GM18499 (cell line): Measurements from ENCODE around the gene CTSH.

Experiments used
- ATAC-seq: cut with Tn5 transposase; IDR thresholded peaks from one replicate; pipeline ENCODE4 v1.9.1; 2021; ENCODE audit warnings: moderate number of reproducible peaks; ENCODE audit not compliant: insufficient read depth, unreplicated experiment

Gene CTSH

DNA sequence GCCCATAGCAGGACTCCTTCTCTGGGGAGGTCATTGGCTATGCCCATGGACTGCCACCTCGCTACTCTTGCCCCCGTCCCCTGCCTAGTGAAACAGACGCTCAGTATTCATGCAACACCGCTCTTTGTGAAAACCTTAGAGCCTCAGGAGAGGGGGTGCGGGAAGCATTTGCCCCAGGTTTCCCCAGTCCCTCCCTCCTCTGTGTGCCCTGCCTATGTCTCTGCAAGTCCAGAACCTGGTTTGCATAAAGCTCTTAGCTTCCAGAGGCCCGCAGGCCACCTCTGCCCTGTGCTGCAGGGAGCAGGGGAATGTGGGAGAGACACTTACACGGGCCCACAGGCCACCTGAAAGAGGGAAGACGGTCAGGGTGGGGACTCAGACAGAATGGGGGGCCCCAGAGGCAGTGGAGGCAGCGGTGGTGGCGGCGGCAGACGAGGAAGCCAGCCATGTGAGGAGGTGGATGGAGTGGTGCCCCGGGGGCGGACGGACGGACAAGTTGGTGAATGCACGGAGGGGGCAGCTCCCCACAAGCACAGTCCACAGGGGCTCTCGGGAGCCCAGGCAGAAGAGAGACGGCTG is 33.8 kb upstream of the CTSH start:
- no peak for ATAC-seq

GRCh38 chr15:78977591-78978347 is 32.9 kb upstream of the CTSH start:
- ATAC-seq: peak; percentile 29

DNA sequence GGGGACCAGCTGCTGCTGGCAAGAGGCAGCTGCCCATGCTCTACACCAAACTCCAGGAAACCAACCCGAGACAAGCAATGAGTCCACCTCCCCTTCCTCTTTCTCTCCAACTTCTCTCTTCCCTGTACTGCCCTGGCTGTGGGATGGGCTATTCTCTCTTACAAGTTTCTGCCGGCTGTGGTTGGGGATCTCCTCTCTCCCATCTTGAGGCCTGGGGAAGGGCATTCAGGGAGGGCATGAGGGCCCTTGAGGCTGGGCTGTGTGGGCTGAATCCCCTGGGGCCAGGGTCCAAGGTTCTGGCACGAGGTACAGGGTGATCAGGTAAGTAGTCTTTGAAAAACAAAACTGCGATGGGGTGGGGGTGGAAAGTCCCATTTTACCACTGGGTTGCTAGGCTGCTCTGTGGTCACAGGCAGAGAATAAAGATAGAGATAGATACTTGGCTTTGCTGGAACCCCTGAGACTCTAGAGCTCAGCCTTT is 32.3 kb upstream of the CTSH start:
- peak; percentile 48 for ATAC-seq

GRCh38 chr15:78976691-78977090 is 31.8 kb upstream of the CTSH start:
- no peak for ATAC-seq

GRCh38 chr15:78974272-78974918 is 29.5 kb upstream of the CTSH start:
- no peak for ATAC-seq

GRCh38 chr15:78969687-78970349 is 25.0 kb upstream of the CTSH start:
- no peak for ATAC-seq

DNA sequence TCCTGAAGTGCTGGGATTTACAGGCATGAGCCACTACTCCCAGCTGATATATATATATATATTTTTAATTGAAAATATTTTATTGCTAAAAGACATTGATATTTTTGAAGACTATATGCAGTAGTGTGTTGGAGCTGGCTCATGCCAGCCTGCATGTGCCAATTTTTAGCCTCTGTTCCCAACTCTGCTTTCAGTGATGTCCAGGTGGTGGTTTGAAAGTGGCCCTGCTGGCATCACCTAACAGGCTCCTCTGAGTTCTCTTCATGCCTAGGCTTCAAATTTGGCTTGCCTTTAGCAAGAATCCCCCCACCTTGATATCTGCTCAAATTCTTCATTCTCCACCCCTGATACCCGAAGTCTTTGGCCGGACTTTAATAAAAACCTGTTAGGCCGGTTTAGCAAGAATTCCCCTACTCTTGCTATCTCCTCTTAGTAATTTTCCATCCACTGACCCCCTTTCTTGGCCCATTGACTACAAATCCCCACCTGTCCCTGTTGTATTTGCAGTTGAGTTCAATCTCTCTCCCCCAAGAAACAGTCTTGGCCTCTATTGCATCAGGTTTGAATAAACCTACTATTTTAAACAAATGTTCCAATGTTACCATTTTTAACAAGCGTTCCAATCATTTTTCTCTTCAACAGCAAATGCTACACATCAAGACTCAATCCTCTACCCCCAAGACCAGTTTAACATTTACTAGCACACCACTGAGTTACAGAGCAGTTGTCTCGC is 23.9 kb upstream of the CTSH start:
- no peak for ATAC-seq

- ATAC-seq: no peak
These were observed 23.3 kb upstream of the CTSH start for GRCh38 chr15:78968114-78968513.

DNA sequence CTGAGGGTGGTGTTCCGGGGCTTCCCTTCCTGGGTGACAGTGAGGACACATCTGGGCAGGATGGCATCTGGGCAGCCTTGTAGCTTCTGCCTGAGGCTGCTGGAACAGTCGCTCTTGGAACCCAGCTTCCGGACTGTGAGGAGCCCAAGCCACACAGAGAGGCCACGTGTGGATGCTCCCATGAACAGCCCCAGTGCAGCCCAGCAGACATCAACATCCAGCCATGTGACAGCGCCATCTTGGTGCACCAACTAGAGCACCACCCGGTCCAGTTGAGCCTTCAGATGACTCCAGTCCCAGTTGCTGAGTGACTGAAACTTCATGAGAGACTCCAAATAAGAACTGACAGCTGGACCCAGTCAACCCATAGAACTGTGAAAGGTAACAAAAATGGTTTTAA is 15.5 kb upstream of the CTSH start:
- no peak for ATAC-seq

DNA sequence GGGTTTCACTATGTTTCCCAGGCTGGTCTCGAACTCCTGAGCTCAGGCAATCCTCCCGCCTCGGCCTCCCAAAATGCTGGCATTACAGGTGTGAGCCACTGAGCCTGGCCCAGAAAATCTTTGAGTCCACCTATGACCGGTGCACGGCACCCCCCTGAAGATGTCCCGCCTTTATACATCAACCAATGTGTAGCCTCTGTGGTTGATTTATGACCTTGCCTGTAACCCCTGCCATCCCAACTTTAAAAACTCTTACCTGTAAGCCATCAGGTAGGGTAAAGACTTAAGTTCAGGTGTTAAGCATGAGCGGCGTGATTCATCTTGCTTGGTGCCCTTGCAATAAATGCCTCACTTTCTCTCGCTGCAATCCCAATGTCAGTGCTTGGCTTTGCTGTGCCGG is 14.5 kb upstream of the CTSH start:
- no peak for ATAC-seq

- no peak for ATAC-seq
These were observed 12.7 kb upstream of the CTSH start for GRCh38 chr15:78957416-78958093.

- ATAC-seq: no peak
These were observed 12.1 kb upstream of the CTSH start for GRCh38 chr15:78956937-78957336.

DNA sequence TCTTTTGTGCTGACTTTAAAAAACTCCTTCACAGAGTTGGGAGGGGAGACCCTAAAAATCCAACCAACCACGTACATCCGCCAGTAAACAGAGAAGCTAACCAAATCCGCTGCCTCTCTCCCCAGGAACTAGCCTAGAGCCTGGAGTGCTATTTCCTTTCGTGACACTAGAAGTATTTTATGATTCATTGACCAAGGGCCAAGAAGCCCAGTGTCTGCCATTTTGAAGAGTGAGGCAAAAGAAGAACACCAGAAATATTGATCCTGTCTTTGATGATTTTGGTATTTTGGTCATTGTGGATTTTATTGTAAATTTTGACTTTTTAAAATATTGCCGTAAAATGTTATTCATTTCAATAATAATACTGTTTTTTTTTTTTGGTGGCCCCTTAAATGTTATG is 10.5 kb upstream of the CTSH start:
- ATAC-seq: no peak

- ATAC-seq: no peak
These were observed 7.0 kb upstream of the CTSH start for GRCh38 chr15:78951841-78952238.

DNA sequence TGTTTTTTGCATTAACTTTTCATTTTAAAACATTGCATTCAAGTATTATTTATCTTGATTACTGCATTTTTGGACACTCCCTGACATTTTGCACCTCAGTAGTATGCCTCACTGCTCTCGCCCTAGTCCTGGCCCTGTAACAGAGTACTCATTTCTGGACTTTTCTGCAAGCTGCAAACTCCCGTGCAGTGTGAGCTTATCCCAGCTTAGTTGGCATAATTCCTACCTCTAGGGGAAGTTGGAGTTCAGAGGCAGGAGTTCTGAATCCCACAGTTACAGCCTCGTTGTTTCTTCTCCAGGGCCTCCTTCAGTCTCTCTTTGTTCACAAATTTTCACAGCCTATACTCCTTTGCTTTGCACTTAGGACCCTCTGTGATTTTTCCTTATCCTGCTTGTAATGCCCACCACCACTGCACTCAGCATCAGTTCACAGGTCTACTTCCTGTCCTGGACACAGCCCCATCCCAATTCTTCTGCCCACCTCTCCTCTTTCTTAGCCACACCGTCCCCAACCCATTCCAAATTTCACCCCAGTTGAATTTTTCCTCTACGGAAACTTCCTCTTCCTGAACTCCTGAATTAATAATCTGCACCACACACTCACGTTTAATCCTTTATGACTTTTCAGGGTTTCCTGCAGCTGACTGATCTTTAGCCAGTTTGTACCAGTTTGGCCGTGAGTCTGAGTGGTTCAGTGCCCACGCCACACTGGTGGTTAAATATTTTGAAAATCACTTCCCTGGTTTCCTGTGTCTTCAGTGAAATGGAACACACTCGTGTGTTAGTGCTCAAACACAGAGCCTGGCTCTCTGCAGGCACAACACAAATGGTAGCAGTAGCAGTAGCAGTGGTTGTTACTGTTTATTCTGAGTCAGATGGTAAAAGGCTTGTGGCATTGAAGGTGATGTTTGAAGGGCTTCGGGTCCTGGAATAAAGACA is 6.3 kb upstream of the CTSH start:
- ATAC-seq: no peak

DNA sequence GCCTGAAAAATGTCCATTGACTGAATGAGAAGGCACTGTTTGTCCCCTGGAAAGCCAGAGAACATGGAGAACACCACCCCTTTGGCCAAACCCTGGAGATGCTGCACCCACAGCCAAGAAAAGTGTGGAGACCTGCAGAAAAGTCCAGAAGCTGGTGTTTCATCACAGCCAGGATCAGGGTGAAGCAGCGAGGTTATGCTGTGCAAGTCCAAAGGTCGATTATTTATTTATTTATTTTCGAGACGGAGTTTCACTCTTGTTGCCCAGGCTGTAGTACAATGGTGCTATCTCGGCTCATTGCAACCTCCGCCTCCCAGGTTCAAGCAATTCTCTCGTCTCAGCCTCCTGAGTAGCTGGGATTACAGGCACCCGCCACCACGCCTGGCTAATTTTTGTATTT is 5.5 kb upstream of the CTSH start:
- ATAC-seq: no peak

- no peak for ATAC-seq
These were observed 4.6 kb upstream of the CTSH start for GRCh38 chr15:78949461-78949860.

DNA sequence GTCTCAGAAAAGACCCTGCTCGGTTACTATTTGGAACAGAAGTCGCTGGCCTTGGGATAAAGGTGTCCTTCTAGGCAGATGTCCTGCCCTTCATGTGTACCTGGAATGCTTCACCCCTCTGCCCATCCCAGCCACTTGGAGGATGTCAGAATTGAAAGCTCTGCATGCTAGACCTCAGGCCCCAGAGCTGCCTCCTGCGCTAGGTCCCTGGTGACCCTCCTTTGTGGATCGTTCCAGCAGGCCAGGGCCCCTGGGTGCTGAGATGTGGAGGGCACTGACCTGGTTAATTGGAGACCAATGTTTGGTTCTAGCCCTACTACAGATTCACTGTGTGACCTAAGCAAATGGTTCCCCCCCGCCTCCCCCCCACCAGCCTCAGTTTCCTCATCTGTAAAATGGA is 2.7 kb upstream of the CTSH start:
- no peak for ATAC-seq

- ATAC-seq: no peak
These were observed 1.6 kb upstream of the CTSH start for GRCh38 chr15:78946493-78946892.
